ENCODE measurements around the gene TBC1D30.

GRCh38 chr12:64860446-64860998, 36.1 kb downstream of the TBC1D30 start:
- TF ChIP-seq JUNB (IDR thresholded peaks at IDR 0.05) = no peak
- TF ChIP-seq RCOR1 (IDR thresholded peaks at IDR 0.05; ENCODE audit: low read depth, low read length) = no peak
- TF ChIP-seq RAD21 (conservative IDR thresholded peaks at IDR 0.05 in 1 of 2, IDR thresholded peaks at IDR 0.05 in 1 of 2) = no peak
- TF ChIP-seq CTCF (IDR thresholded peaks at IDR 0.05) = no peak

Data from A549 (cell line).